Measurements from ENCODE around the gene MYEF2. TPM values are rescaled to one million over a fixed set of nuclear protein-coding genes. Genes with fewer than 3 reads are reported as not detected.

MYEF2 gene
- total RNA-seq, 8 experiments from 2014 or later = 0.76 to 122 (median 78.5) TPM

Other genes starting within 250 kb of the MYEF2 start
- gene SLC24A5, start 57.3 kb downstream of the MYEF2 start, total RNA-seq = 1 to 10 TPM in 1 of 8 experiments, under 1 TPM in 5, not detected in 2; 0.08 to 1.4 (median 0.27) TPM
- gene CTXN2, start 13.4 kb upstream of the MYEF2 start, total RNA-seq = 1 to 10 TPM in 1 of 8 experiments, under 1 TPM in 5, not detected in 2; 0.10 to 1.1 (median 0.47) TPM
- 10 to 100 TPM in 1 of 8 experiments, 1 to 10 TPM in 1, under 1 TPM in 5, not detected in 1; 0.05 to 23.0 (median 0.25) TPM for gene SLC12A1, start 28.0 kb upstream of the MYEF2 start, total RNA-seq
- gene DUT, start 153.1 kb upstream of the MYEF2 start, total RNA-seq = 10 to 100 TPM; 38.3 to 90.9 (median 55.9) TPM